OCI-M2 (cell line): ENCODE results near the gene GGT7.
A peak's percentile ranks its signal among the peaks of the same experiment; 100 is the strongest.
"Not testable (repeated sequence)": the region's sequence is repeated elsewhere in the genome, so short reads cannot be mapped to it uniquely, and the experiment has no call there.

Experiments used
- DNase-seq: peaks from one replicate; lab custom pipeline; 2025; ENCODE audit not compliant: unreplicated experiment; lab: John Stamatoyannopoulos, UW

GGT7 gene

GRCh38 chr20:34883809-34884208 is 11.2 kb upstream of the GGT7 start:
- no peak for DNase-seq

- no peak for DNase-seq
These were observed 10.5 kb upstream of the GGT7 start for GRCh38 chr20:34883087-34883688.

- no peak for DNase-seq
These were observed 9.0 kb upstream of the GGT7 start for GRCh38 chr20:34881689-34882088.

- DNase-seq, result not testable (repeated sequence)
These were observed 8.3 kb upstream of the GGT7 start for GRCh38 chr20:34880971-34881370.

- no peak for DNase-seq
These were observed 7.7 kb upstream of the GGT7 start for GRCh38 chr20:34880215-34880850.

GRCh38 chr20:34876406-34877282 is 4.0 kb upstream of the GGT7 start, which contains the start of gene ACSS2:
Gene ACSS2 (plus strand): TSS chr20:34876612. CDS start chr20:34876646, 34 bp downstream.
- DNase-seq, result no peak

GRCh38 chr20:34875642-34876405 is 3.2 kb upstream of the GGT7 start:
- peak; percentile 93 for DNase-seq

GRCh38 chr20:34874094-34874654 is 1.5 kb upstream of the GGT7 start:
- DNase-seq, result peak; percentile 47

- no peak for DNase-seq
These were observed 982 bp upstream of the GGT7 start for GRCh38 chr20:34873583-34874093.

- no peak for DNase-seq
These were observed 562 bp downstream of the GGT7 start for GRCh38 chr20:34871966-34872621.

GRCh38 chr20:34871320-34871926 is 1.2 kb downstream of the GGT7 start:
- no peak for DNase-seq

- DNase-seq, result no peak
These were observed 8.4 kb downstream of the GGT7 start for GRCh38 chr20:34864216-34864615.

GRCh38 chr20:34863421-34863965 is 9.2 kb downstream of the GGT7 start:
- DNase-seq, result no peak

GRCh38 chr20:34862724-34863123 is 9.9 kb downstream of the GGT7 start:
- DNase-seq, result no peak

GRCh38 chr20:34861386-34862084 is 11.1 kb downstream of the GGT7 start:
- DNase-seq, result no peak

GRCh38 chr20:34859826-34860545 is 12.7 kb downstream of the GGT7 start:
- DNase-seq, result no peak

GRCh38 chr20:34859367-34859766 is 13.3 kb downstream of the GGT7 start:
- DNase-seq, result no peak

- DNase-seq, result no peak
These were observed 20.4 kb downstream of the GGT7 start for GRCh38 chr20:34852298-34852697.
